ENCODE measurements around the gene ZNF563.

The ZNF563 gene

DNA sequence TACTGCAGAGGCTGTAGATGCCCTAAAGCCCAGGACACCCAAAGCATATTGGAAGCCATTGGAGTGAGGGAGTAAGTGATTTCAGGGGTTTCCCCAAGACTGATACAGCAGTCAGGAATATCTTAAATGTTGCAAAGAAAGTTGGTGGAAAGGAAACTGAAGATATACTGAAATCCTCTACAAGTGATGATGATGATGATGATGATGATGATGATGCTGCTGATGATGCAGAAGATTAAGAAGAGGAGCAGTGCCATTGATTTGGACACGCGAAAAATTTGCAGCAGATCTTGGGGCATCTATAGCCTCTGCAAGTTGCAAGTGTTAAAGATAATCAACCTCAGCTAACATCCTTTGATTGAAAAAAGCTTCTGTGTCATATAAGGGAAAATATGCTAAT is 62.6 kb downstream of the ZNF563 start:
- no peak overlapping the region for H3K4me3 ChIP-seq (ENCODE audit: low read depth, low read length)
- DNase-seq (ENCODE audit: low read depth), result no peak
- TF ChIP-seq, protein P1, sequence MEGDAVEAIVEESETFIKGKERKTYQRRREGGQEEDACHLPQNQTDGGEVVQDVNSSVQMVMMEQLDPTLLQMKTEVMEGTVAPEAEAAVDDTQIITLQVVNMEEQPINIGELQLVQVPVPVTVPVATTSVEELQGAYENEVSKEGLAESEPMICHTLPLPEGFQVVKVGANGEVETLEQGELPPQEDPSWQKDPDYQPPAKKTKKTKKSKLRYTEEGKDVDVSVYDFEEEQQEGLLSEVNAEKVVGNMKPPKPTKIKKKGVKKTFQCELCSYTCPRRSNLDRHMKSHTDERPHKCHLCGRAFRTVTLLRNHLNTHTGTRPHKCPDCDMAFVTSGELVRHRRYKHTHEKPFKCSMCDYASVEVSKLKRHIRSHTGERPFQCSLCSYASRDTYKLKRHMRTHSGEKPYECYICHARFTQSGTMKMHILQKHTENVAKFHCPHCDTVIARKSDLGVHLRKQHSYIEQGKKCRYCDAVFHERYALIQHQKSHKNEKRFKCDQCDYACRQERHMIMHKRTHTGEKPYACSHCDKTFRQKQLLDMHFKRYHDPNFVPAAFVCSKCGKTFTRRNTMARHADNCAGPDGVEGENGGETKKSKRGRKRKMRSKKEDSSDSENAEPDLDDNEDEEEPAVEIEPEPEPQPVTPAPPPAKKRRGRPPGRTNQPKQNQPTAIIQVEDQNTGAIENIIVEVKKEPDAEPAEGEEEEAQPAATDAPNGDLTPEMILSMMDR (IDR thresholded peaks at IDR 0.05; ENCODE audit: low read depth, low read length), result no peak
- TF ChIP-seq MYC (IDR thresholded peaks at IDR 0.05; ENCODE audit: low read depth, low read length), result no peak
- TF ChIP-seq, protein P2, sequence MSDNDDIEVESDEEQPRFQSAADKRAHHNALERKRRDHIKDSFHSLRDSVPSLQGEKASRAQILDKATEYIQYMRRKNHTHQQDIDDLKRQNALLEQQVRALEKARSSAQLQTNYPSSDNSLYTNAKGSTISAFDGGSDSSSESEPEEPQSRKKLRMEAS (IDR thresholded peaks at IDR 0.05; ENCODE audit: low read depth, low read length), result no peak
- no peak for TF ChIP-seq POLR2A (IDR thresholded peaks at IDR 0.05; ENCODE audit: extremely low read depth, insufficient read length)

All from NB4 (cell line).